Esophagus squamous epithelium (tissue), 4 donors: Measurements from ENCODE around the gene ERN2.

Experiments used
- CTCF ChIP-seq, 6 experiments: fragments of 450-650 bp in 4 of 6; fragments of 200-600 bp in 2 of 6; sonication (generic) in 2 of 6; IDR thresholded peaks; one replicate each; pipeline ENCODE4 v1.5.1; 2016 to 2019; ENCODE audit warnings: antibody characterized with exemption in 6 of 6, mild to moderate bottlenecking in 4 of 6, moderate library complexity in 4 of 6
- POLR2A ChIP-seq, 4 donors: fragments of 450-650 bp; IDR thresholded peaks; one replicate each; pipeline ENCODE4 v1.6.1; 2017; ENCODE audit warnings: antibody characterized with exemption in 4 of 4, mild to moderate bottlenecking in 4 of 4, moderate library complexity in 3 of 4

GRCh38 chr16:23651943-23652468, 61.0 kb downstream of the ERN2 start:
- TF ChIP-seq CTCF (IDR thresholded peaks at IDR 0.05): no peak
- no peak for TF ChIP-seq POLR2A (IDR thresholded peaks at IDR 0.05)
